Heart left ventricle (tissue), 16 donors: Measurements from ENCODE around the gene ATP13A1. TPM values are rescaled to one million over a fixed set of nuclear protein-coding genes. Genes with fewer than 3 reads are reported as not detected.

Experiments
- ATAC-seq, 4 donors: fragments of 200-7000 bp; cut with Tn5 transposase; one replicate each; pipeline ENCODE4 v1.9.1; 2020 to 2022; ENCODE audit warnings: moderate library complexity in 4 of 4, mild to moderate bottlenecking in 3 of 4, moderate number of reproducible peaks in 1 of 4
- DNase-seq, 5 donors: peaks; one replicate each; pipeline ENCODE4 v3.0.0-alpha.2; 2020
- H3K27ac ChIP-seq, 12 donors: fragments of 200-600 bp; sonication (generic) in 4 of 12; one replicate each; pipeline versions ENCODE4 v1.5.0 to v1.8.0; 2016 to 2022; ENCODE audit warnings: mild to moderate bottlenecking in 2 of 12
- H3K27me3 ChIP-seq, 9 donors: fragments of 200-600 bp; sonication (generic) in 2 of 9; one replicate each; pipeline versions ENCODE4 v1.5.1 to v1.8.0; 2016 to 2022; ENCODE audit warnings: mild to moderate bottlenecking in 3 of 9
- H3K36me3 ChIP-seq, 9 donors: fragments of 200-600 bp; sonication (generic) in 2 of 9; one replicate each; pipeline versions ENCODE4 v1.5.0 to v1.8.0; 2018 to 2022; ENCODE audit warnings: mild to moderate bottlenecking in 2 of 9
- H3K4me1 ChIP-seq, 12 donors: fragments of 200-600 bp; sonication (generic) in 4 of 12; one replicate each; pipeline versions ENCODE4 v1.5.0 to v1.8.0; 2016 to 2022; ENCODE audit warnings: mild to moderate bottlenecking in 3 of 12
- H3K4me3 ChIP-seq, 12 donors: fragments of 200-600 bp; sonication (generic) in 4 of 12; one replicate each; pipeline versions ENCODE4 v1.5.0 to v1.8.0; 2017 to 2022; ENCODE audit warnings: mild to moderate bottlenecking in 9 of 12, moderate library complexity in 4 of 12
- H3K9me3 ChIP-seq, 12 donors: fragments of 200-600 bp; sonication (generic) in 4 of 12; one replicate each; pipeline versions ENCODE4 v1.5.0 to v1.8.0; 2016 to 2022; ENCODE audit warnings: mild to moderate bottlenecking in 1 of 12
- CTCF ChIP-seq, 12 donors: fragments of 200-600 bp; sonication (generic) in 4 of 12; IDR thresholded peaks; one replicate each; pipeline versions ENCODE4 v1.5.0 to v1.8.0; 2018 to 2022; ENCODE audit warnings: antibody characterized with exemption in 12 of 12, mild to moderate bottlenecking in 5 of 12
- POLR2A ChIP-seq, 2 donors: fragments of 450-650 bp; IDR thresholded peaks; one replicate each; pipeline ENCODE4 v1.6.1; 2017; ENCODE audit warnings: antibody characterized with exemption in 2 of 2, mild to moderate bottlenecking in 2 of 2, moderate library complexity in 2 of 2
- WGBS, 4 donors: extraction: QIAGEN DNeasy Blood & Tissue Kit in 2 of 4; methylation state at CpG; one replicate each; pipeline versions ENCODE4 v1.1.5 to v1.1.7; 2013 to 2018; 5-methylcytosine and 5-hydroxymethylcytosine counted together
- intact Hi-C, 10 donors: fragments of 100-400 bp; cut with DNase I; formaldehyde crosslinking; loops; one replicate each; pipeline versions ENCODE4 v1.11.1 to v1.14.2; 2022
- polyA plus RNA-seq, 2 donors: library from polyadenylated mRNA; stranded (reverse); fragments of 200-250 nt; gene quantifications; one replicate each; pipeline ENCODE4 v1.2.3, GENCODE V29; 2013
- total RNA-seq, 9 donors: library from RNA; depleted of rRNA in 2 of 9; stranded (reverse); fragments of >200 nt in 2 of 9; fragmentation: NEBNext Ultra II Directional in 3 of 9; extraction: Animal tissue kit (Norgen Biotek cat#: 25700) in 3 of 9; gene quantifications; one replicate each; pipeline versions ENCODE4 v1.1.0 to v1.2.4, GENCODE V29; 2016 to 2023
- donor health status: ischemic (EF 13 %, LVEDD 7.1; RV severe dilation, severe dysfunction).
- donor health status: healthy with polysubstance abuse.
- donor health status: DM: no; HTN: yes; CAD: no.
- donor health status: DM: no; HTN: no; CAD: no.
- donor health status: ischemic (EF 25% LVEDD 6.9; RV normal size, moderate dysfunction).
- donor health status: ischemic (EF 25% LVEDD 5.7; RV mildly dilated, moderate dysfunction).
- donor health status: healthy.
- donor health status: DM: yes; HTN: yes; CAD: no.
- donor health status: ischemic (EF 35%, LVEDD 5.7; RV mildly dilated, moderate dysfunction).
- donor health status: nonischemic (EF 11% LVEDD 7.7; RV severe dilation, severe dysfunction).
- donor health status: DM: yes; HTN: yes; CAD: no.
- donor health status: PGD.
- donor health status: ischemic (EF 29% LVEDD 5.4; RV normal size, mild dysfunction).
- donor health status: nonischemic (EF 23%, LVEDD 6.1; RV moderate dilation, normal function).

The ATP13A1 gene
- total and polyA plus RNA-seq, 11 donors = 15.7 to 65.8 (median 22.0) TPM

GRCh38 chr19:19597809-19598306, 65.6 kb downstream of the ATP13A1 start:
- Histone ChIP-seq H3K36me3 (no peaks in the 10 kb centered on the region), H3K27ac (peak overlapping the region in 1 of 12 donors; percentile 77), H3K9me3 (no peaks in the 10 kb centered on the region), H3K27me3 (no peaks in the 10 kb centered on the region), H3K4me1 (peaks cover 0 to 26% (median 0%) of the 10 kb centered on the region in 12 donors), H3K4me3 (no peak overlapping the region)
- ATAC-seq (peak in 1 of 4 donors; percentile 26), DNase-seq (no peak)
- TF ChIP-seq CTCF (IDR thresholded peaks at IDR 0.05) = no peak
- no peak for TF ChIP-seq POLR2A (IDR thresholded peaks at IDR 0.05)
- 48 to 59% (median 53%) methylated on average over 8 of the region's 8 CpGs for WGBS, 4 donors
- intact Hi-C loops = no loop called here

Other genes with a start within 250 kb of the ATP13A1 start
- 1 to 10 TPM in 1 of 9 donors, under 1 TPM in 8; 0.28 to 1.0 (median 0.54) TPM for gene TSSK6, start 148.1 kb downstream of the ATP13A1 start, total RNA-seq
- under 1 TPM; 0.57 to 0.61 TPM for gene TSSK6, start 148.1 kb downstream of the ATP13A1 start, polyA plus RNA-seq
- gene NDUFA13, start 147.5 kb downstream of the ATP13A1 start, total RNA-seq = 1,000 to 10,000 TPM in 3 of 9 donors, 100 to 1,000 TPM in 6; 101 to 1,154 (median 960) TPM
- 1,000 to 10,000 TPM in 1 of 2 donors, 100 to 1,000 TPM in 1; 856 to 1,476 TPM for gene NDUFA13, start 147.5 kb downstream of the ATP13A1 start, polyA plus RNA-seq
- gene YJEFN3, start 134.8 kb downstream of the ATP13A1 start, total RNA-seq = 1 to 10 TPM in 8 of 9 donors, not detected in 1; 1.2 to 5.4 (median 2.3) TPM
- 1 to 10 TPM; 3.6 to 5.3 TPM for gene YJEFN3, start 134.8 kb downstream of the ATP13A1 start, polyA plus RNA-seq
- under 1 TPM in 7 of 9 donors, not detected in 2; 0.07 to 0.61 (median 0.22) TPM for gene CILP2, start 125.4 kb downstream of the ATP13A1 start, total RNA-seq
- gene CILP2, start 125.4 kb downstream of the ATP13A1 start, polyA plus RNA-seq = under 1 TPM; 0.08 to 0.24 TPM
- under 1 TPM in 2 of 9 donors, not detected in 7; 0.43 to 0.69 TPM for gene PBX4, start 45.0 kb downstream of the ATP13A1 start, total RNA-seq
- gene PBX4, start 45.0 kb downstream of the ATP13A1 start, polyA plus RNA-seq = under 1 TPM in 1 of 2 donors, not detected in 1; 0.53 TPM
- gene LPAR2, start 35.5 kb downstream of the ATP13A1 start, total RNA-seq = 1 to 10 TPM in 2 of 9 donors, under 1 TPM in 6, not detected in 1; 0.24 to 6.1 (median 0.74) TPM
- 1 to 10 TPM in 1 of 2 donors, under 1 TPM in 1; 0.46 to 1.6 TPM for gene LPAR2, start 35.5 kb downstream of the ATP13A1 start, polyA plus RNA-seq
- 10 to 100 TPM in 2 of 9 donors, 1 to 10 TPM in 7; 1.1 to 21.7 (median 2.5) TPM for gene GMIP, start 20.0 kb downstream of the ATP13A1 start, total RNA-seq
- 1 to 10 TPM; 2.1 TPM for gene GMIP, start 20.0 kb downstream of the ATP13A1 start, polyA plus RNA-seq
- gene ZNF101, start 5.2 kb upstream of the ATP13A1 start, total RNA-seq = 1 to 10 TPM; 1.5 to 6.8 (median 3.4) TPM
- gene ZNF101, start 5.2 kb upstream of the ATP13A1 start, polyA plus RNA-seq = 1 to 10 TPM; 3.4 to 3.7 TPM
- 1 to 10 TPM; 2.9 to 7.9 (median 3.6) TPM for gene ZNF14, start 69.4 kb upstream of the ATP13A1 start, total RNA-seq
- gene ZNF14, start 69.4 kb upstream of the ATP13A1 start, polyA plus RNA-seq = 1 to 10 TPM; 2.3 to 3.1 TPM
- 10 to 100 TPM in 8 of 9 donors, 1 to 10 TPM in 1; 9.0 to 20.2 (median 11.6) TPM for gene ZNF506, start 158.1 kb upstream of the ATP13A1 start, total RNA-seq
- gene ZNF506, start 158.1 kb upstream of the ATP13A1 start, polyA plus RNA-seq = 1 to 10 TPM; 5.0 to 6.5 TPM
- 10 to 100 TPM in 2 of 9 donors, 1 to 10 TPM in 7; 5.6 to 16.6 (median 8.1) TPM for gene ZNF253, start 202.2 kb upstream of the ATP13A1 start, total RNA-seq
- 1 to 10 TPM; 3.8 to 5.5 TPM for gene ZNF253, start 202.2 kb upstream of the ATP13A1 start, polyA plus RNA-seq
- gene ZNF93, start 237.3 kb upstream of the ATP13A1 start, total RNA-seq = 1 to 10 TPM; 1.0 to 4.6 (median 2.3) TPM
- gene ZNF93, start 237.3 kb upstream of the ATP13A1 start, polyA plus RNA-seq = 1 to 10 TPM; 1.1 to 3.7 TPM